HG03135 (cell line): Measurements from ENCODE around the gene CHST7.

Source experiments
- ATAC-seq: cut with Tn5 transposase; IDR thresholded peaks from one replicate; pipeline ENCODE4 v1.9.1; 2021; ENCODE audit warnings: mild to moderate bottlenecking, moderate library complexity; ENCODE audit not compliant: unreplicated experiment

Gene CHST7

GRCh38 chrX:46645614-46646013, 72.0 kb downstream of the CHST7 start:
- no peak for ATAC-seq

GRCh38 chrX:46647251-46647650, 73.7 kb downstream of the CHST7 start:
- no peak for ATAC-seq
